OCI-LY7 (cell line): ENCODE measurements around the gene HCRTR1. TPM values are rescaled to one million over a fixed set of nuclear protein-coding genes. Genes with fewer than 3 reads are reported as not detected.

Experiments used
- BruUV-seq: library from RNA; stranded (reverse); fragments of 400-500 nt; replicated peaks from 2 replicates; lab custom pipeline; 2021; lab: Mats Ljungman, UMichigan
- CTCF ChIA-PET: fragments of 300-600 bp; sonication (Branson Sonifier 250); formaldehyde crosslinking; loops from one replicate; lab custom pipeline; 2022; ENCODE audit warnings: antibody characterized with exemption; ENCODE audit not compliant: unreplicated experiment; lab: Charles Lee
- POLR2A ChIA-PET: fragments of 300-600 bp; sonication (Branson Sonifier 250); formaldehyde crosslinking; loops from one replicate; lab custom pipeline; 2022; ENCODE audit warnings: antibody characterized with exemption; lab: Charles Lee
- DNase-seq: peaks from one replicate; pipeline ENCODE4 v3.0.0-alpha.2; 2015; ENCODE audit warnings: low spot score
- H2AFZ ChIP-seq: fragments of 200-600 bp; sonication (generic), shearing (Covaris generic); 2 replicates; pipeline ENCODE4 v1.6.1; 2014; ENCODE audit warnings: mild to moderate bottlenecking, antibody characterized with exemption, low read length, moderate library complexity
- H3K27ac ChIP-seq: fragments of 200-600 bp; sonication (generic); 2 replicates; pipeline ENCODE4 v1.5.1; 2014; ENCODE audit warnings: mixed run types, low read depth, mild to moderate bottlenecking, moderate library complexity, low read length, inconsistent platforms; ENCODE audit not compliant: poor library complexity, severe bottlenecking
- H3K36me3 ChIP-seq: fragments of 200-600 bp; sonication (generic); 2 replicates; pipeline ENCODE4 v1.6.1; 2014; ENCODE audit warnings: mild to moderate bottlenecking, antibody characterized with exemption, low read length, moderate library complexity, mixed read lengths; ENCODE audit not compliant: insufficient read depth
- H3K4me1 ChIP-seq: fragments of 200-600 bp; sonication (generic); 2 replicates; pipeline ENCODE4 v1.5.1; 2014; ENCODE audit warnings: mild to moderate bottlenecking, low read length; ENCODE audit not compliant: insufficient read depth, poor library complexity, severe bottlenecking
- H3K4me2 ChIP-seq: fragments of 200-600 bp; sonication (generic); 2 replicates; pipeline ENCODE4 v1.6.1; 2014; ENCODE audit warnings: mild to moderate bottlenecking, low read length
- H3K4me3 ChIP-seq: fragments of 200-600 bp; sonication (generic); 2 replicates; pipeline ENCODE4 v1.5.1; 2014; ENCODE audit warnings: mild to moderate bottlenecking, low read depth, low read length; ENCODE audit not compliant: poor library complexity, severe bottlenecking
- H3K79me2 ChIP-seq: fragments of 200-600 bp; sonication (generic); 2 replicates; pipeline ENCODE4 v1.6.1; 2016; ENCODE audit warnings: low read depth, mild to moderate bottlenecking, low read length, moderate library complexity, mixed read lengths; ENCODE audit not compliant: insufficient read depth
- H3K9me2 ChIP-seq: fragments of 200-600 bp; sonication (generic); 2 replicates; pipeline ENCODE4 v1.6.1; 2016; ENCODE audit warnings: mild to moderate bottlenecking, low read length, mixed read lengths; ENCODE audit not compliant: insufficient read depth
- H3K9me3 ChIP-seq: fragments of 200-600 bp; sonication (generic); 2 replicates; pipeline ENCODE4 v1.6.1; 2014; ENCODE audit warnings: mild to moderate bottlenecking, mixed run types, low read length, mixed read lengths
- H4K20me1 ChIP-seq: fragments of 200-600 bp; sonication (generic); 2 replicates; pipeline ENCODE4 v1.6.1; 2014; ENCODE audit warnings: mild to moderate bottlenecking, antibody characterized with exemption, low read length, moderate library complexity, mixed read lengths; ENCODE audit not compliant: insufficient read depth
- CTCF ChIP-seq: fragments of 200-600 bp; sonication (generic); conservative IDR thresholded peaks from 2 replicates; pipeline ENCODE4 v1.5.1; 2014; ENCODE audit warnings: mild to moderate bottlenecking, antibody characterized with exemption, low read length, moderate library complexity, mixed read lengths
- EZH2phosphoT487 ChIP-seq: fragments of 200-600 bp; sonication (generic); IDR thresholded peaks from 2 replicates; pipeline ENCODE4 v1.6.1; 2018; ENCODE audit warnings: low read depth, borderline replicate concordance, mild to moderate bottlenecking, mixed run types, antibody characterized with exemption, low read length, moderate library complexity, mixed read lengths
- intact Hi-C: fragments of 100-400 bp; cut with micrococcal nuclease; formaldehyde crosslinking; loops from one replicate; pipeline ENCODE4 v1.10.0; 2022; ENCODE audit not compliant: unreplicated experiment
- total RNA-seq, 2 experiments: library from RNA; depleted of rRNA in 1 of 2; stranded (reverse); fragments of >200 nt in 1 of 2; shearing (Covaris generic) in 1 of 2; gene quantifications; 2 replicates each; pipeline ENCODE4 v1.2.3, GENCODE V29; 2014 to 2022

Gene HCRTR1
- total RNA-seq, 2 experiments from 2014 or later: not detected

- H2AFZ ChIP-seq: no peak overlapping the region
- no TSS peak for BruUV-seq
- no peaks in the 10 kb centered on the region for H3K36me3 ChIP-seq
- no peaks in the 10 kb centered on the region for H3K4me1 ChIP-seq
- no peak overlapping the region for H3K4me3 ChIP-seq
- H3K9me3 ChIP-seq: no peaks in the 10 kb centered on the region
- H3K27ac ChIP-seq: no peak overlapping the region
- H3K9me2 ChIP-seq: no peaks in the 10 kb centered on the region
- no peaks in the 10 kb centered on the region for H3K79me2 ChIP-seq
- no peak for TF ChIP-seq EZH2phosphoT487
- no peak for TF ChIP-seq CTCF
- no peaks in the 10 kb centered on the region for H4K20me1 ChIP-seq
- no peak overlapping the region for H3K4me2 ChIP-seq
- DNase-seq: no peak
- POLR2A ChIA-PET: no interaction called here
- intact Hi-C loops: no loop called here
- CTCF ChIA-PET: no interaction called here
These were observed 41.2 kb downstream of the HCRTR1 start for GRCh38 chr1:31658721-31659120.

DNA sequence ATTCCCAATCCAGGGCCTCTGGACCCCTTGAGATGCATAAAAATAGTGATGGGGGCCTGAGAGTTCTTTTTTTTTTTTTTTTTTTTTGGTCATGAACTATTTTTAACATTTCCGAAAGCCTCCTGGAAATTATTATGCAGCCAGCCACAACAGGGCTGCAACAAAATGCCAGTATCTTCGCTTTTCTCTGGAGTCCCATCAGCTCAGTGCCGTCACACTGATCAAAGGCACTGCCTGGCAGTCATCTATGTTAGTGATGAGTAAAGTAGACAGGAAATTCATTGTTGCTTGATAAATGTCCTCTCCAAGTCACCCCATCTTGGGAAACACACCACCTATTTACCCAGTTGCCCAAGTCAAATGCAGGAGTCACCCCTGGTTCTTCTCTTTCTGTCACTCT lies 42.4 kb downstream of the HCRTR1 start:
- Histone ChIP-seq H3K9me2 (no peaks in the 10 kb centered on the region), H3K4me3 (no peak overlapping the region), H3K4me1 (no peaks in the 10 kb centered on the region), H3K79me2 (no peaks in the 10 kb centered on the region), H2AFZ (no peak overlapping the region), H3K27ac (no peak overlapping the region), H3K9me3 (no peaks in the 10 kb centered on the region), H3K36me3 (no peaks in the 10 kb centered on the region), H3K4me2 (no peak overlapping the region), H4K20me1 (no peaks in the 10 kb centered on the region)
- intact Hi-C loops: loop anchor here (5.0 kb wide), 1 partner anchor 47 kb away; no protein-coding TSS in a partner anchor
- CTCF ChIA-PET: interaction anchor here (0.7 kb wide), 1 partner anchor 15 kb away, joined by 4 read pairs; the partner anchor contains the start of gene PEF1
- no peak for DNase-seq
- no TSS peak for BruUV-seq
- POLR2A ChIA-PET: no interaction called here
- TF ChIP-seq EZH2phosphoT487: no peak
- TF ChIP-seq CTCF: no peak

DNA sequence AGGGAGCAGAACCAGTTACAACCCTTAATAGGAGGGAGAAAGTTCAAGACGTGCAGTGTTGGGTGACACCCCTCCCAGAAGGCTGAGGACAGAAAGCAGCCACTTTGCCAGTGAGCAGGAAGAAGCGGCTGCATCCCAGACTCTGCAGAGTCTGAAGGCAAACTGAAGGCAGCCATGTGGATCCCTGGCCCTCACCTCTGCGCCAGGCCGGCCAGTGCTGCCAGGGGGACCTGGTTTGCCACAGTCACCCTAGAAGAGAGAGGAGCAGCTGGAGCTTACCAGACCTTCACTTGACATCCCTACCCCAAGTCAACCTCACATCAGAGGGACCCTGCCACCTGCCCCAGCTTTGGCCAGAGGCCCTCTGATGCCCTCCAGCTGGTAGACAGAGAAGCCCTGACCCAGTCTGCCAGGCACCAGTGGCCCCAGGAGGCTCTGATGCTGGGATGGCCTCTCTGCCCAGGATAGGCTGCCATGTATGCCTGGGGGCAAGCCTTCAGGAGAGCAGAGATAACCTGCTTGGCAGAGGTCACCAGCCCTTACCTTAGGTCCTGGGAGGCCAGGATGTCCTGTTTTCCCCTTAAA lies 43.5 kb downstream of the HCRTR1 start:
- H3K4me3 ChIP-seq: no peak overlapping the region
- H4K20me1 ChIP-seq: no peaks in the 10 kb centered on the region
- no peak for DNase-seq
- ChIA-PET CTCF (interaction anchor here (0.7 to 1.3 kb wide), 2 partner anchors 16 to 84 kb away, joined by 4 to 5 read pairs; partner anchors contain the start of gene PEF1), POLR2A (interaction anchor here (0.6 kb wide), 1 partner anchor 13 kb away, joined by 3 read pairs; no protein-coding TSS in a partner anchor)
- no peaks in the 10 kb centered on the region for H3K36me3 ChIP-seq
- H2AFZ ChIP-seq: no peak overlapping the region
- H3K9me3 ChIP-seq: no peaks in the 10 kb centered on the region
- intact Hi-C loops: loop anchor here (5.0 kb wide), 1 partner anchor 46 kb away; no protein-coding TSS in a partner anchor
- H3K79me2 ChIP-seq: no peaks in the 10 kb centered on the region
- no peaks in the 10 kb centered on the region for H3K9me2 ChIP-seq
- TF ChIP-seq EZH2phosphoT487: no peak
- no peak for TF ChIP-seq CTCF
- H3K4me1 ChIP-seq: no peaks in the 10 kb centered on the region
- BruUV-seq: no TSS peak
- H3K4me2 ChIP-seq: no peak overlapping the region
- no peak overlapping the region for H3K27ac ChIP-seq
